ENCODE measurements around the gene CMC2.

CMC2 gene

DNA sequence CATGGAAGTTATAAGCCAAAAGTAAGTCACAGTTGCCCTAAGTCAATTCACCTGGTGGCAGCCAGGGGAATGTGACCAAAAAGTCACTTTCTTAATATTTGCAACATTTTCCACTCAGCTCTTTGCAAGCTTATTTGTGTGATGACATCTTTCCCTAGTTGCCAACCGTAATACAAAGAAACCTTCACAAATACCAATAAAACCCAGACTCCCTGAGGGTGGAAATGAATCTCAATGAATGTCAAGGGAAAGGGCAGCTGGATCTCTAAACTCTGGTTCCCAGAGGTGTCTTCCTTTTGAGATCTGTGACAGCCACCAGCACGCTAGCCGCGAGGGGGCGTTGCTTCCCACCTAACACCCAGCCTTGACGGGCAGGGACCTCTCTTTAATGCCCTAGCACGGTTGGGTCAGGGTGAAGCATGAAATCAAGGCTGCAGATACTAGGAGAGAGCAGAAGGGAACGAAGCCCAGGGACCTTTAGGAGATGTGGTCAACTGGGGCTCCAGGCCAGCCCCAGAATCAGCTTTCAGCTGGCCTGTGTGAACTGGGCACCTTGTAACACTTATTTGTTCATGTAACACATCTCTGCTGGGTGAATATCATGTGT, 82.2 kb downstream of the CMC2 start:
- H3K4me1 ChIP-seq (ENCODE audit: insufficient read depth, low read length), result no peaks in the 10 kb centered on the region
- H3K36me3 ChIP-seq (ENCODE audit: insufficient read depth, low read length), result no peaks in the 10 kb centered on the region
- no peaks in the 10 kb centered on the region for H3K27me3 ChIP-seq (ENCODE audit: insufficient read depth, low read length)
- H2AFZ ChIP-seq (ENCODE audit: low read depth, low read length), result no peak overlapping the region
- H3K9me3 ChIP-seq (ENCODE audit: low read length), result no peaks in the 10 kb centered on the region
- H3K4me3 ChIP-seq (ENCODE audit: low read length), result no peak overlapping the region

DNA sequence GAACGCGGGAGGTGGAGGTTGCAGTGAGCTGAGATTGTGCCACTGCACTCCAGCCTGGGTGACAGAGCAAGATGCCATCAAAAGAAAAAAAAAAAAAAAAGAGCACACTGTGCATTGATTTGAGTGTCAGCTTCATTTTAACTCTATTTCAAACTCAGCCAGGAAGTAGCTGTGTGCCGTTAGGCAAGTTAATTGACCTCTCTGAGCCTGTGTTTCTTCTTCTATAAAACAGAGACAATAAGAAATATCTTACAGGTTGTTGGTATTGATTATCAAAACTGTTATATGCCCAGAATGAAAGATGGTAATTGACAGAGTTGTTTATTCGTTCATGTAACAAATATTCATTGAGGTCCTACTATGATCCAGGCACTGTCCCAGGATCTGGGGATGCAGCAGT, 83.3 kb downstream of the CMC2 start:
- no peaks in the 10 kb centered on the region for H3K27me3 ChIP-seq (ENCODE audit: insufficient read depth, low read length)
- no peak overlapping the region for H3K4me3 ChIP-seq (ENCODE audit: low read length)
- H2AFZ ChIP-seq (ENCODE audit: low read depth, low read length), result no peak overlapping the region
- H3K36me3 ChIP-seq (ENCODE audit: insufficient read depth, low read length), result no peaks in the 10 kb centered on the region
- no peaks in the 10 kb centered on the region for H3K9me3 ChIP-seq (ENCODE audit: low read length)
- H3K4me1 ChIP-seq (ENCODE audit: insufficient read depth, low read length), result no peaks in the 10 kb centered on the region

All from neuron (in vitro differentiated cells).